Bronchial epithelial cell (primary cell): ENCODE results near the gene ALPL. TPM values are rescaled to one million over a fixed set of nuclear protein-coding genes. Genes with fewer than 3 reads are reported as not detected.
A peak's percentile ranks its signal among the peaks of the same experiment; 100 is the strongest.

ENCODE experiments used
- DNase-seq: peaks from one replicate; pipeline ENCODE4 v3.0.0-alpha.2; 2010; ENCODE audit warnings: low read depth
- FAIRE-seq: peaks from 2 replicates; lab custom pipeline; 2011; peaks lifted over from hg19 to GRCh38; lab: Jason Lieb, UNC
- H3K27me3 ChIP-seq: 2 replicates; pipeline ENCODE4 v1.5.1; 2011; ENCODE audit warnings: low read length; ENCODE audit not compliant: control insufficient read depth, insufficient read depth
- H3K36me3 ChIP-seq: 2 replicates; pipeline ENCODE4 v1.5.1; 2011; ENCODE audit warnings: low read length; ENCODE audit not compliant: control insufficient read depth, insufficient read depth
- H3K4me3 ChIP-seq: 2 replicates; pipeline ENCODE4 v1.5.1; 2011; ENCODE audit warnings: mild to moderate bottlenecking, low read depth, low read length, control low read depth
- CTCF ChIP-seq: IDR thresholded peaks from 2 replicates; pipeline ENCODE4 v1.5.1; 2011; ENCODE audit warnings: mild to moderate bottlenecking, moderate library complexity, low read length, control low read depth, inconsistent platforms; ENCODE audit not compliant: insufficient read depth, severe bottlenecking
- total RNA-seq: library from RNA; depleted of rRNA; stranded (reverse); fragments of >200 nt; gene quantifications from 2 replicates; pipeline ENCODE4 v1.2.1, GENCODE V29; 2014

The ALPL gene
- total RNA-seq, 1 donor from 2014 or later: not detected

GRCh38 chr1:21495225-21495820 is 13.9 kb upstream of the ALPL start:
- FAIRE-seq (peak; percentile 55), DNase-seq (no peak)
- Histone ChIP-seq H3K27me3 (no peaks in the 10 kb centered on the region), H3K4me3 (no peak overlapping the region), H3K36me3 (no peaks in the 10 kb centered on the region)
- TF ChIP-seq CTCF: no peak

GRCh38 chr1:21496063-21496462 is 13.2 kb upstream of the ALPL start:
- Histone ChIP-seq H3K4me3 (no peak overlapping the region), H3K27me3 (no peaks in the 10 kb centered on the region), H3K36me3 (no peaks in the 10 kb centered on the region)
- no peak for DNase-seq
- FAIRE-seq: no peak
- no peak for TF ChIP-seq CTCF

- H3K36me3 ChIP-seq: no peaks in the 10 kb centered on the region
- no peak for TF ChIP-seq CTCF
- no peak for DNase-seq
- no peak overlapping the region for H3K4me3 ChIP-seq
- no peaks in the 10 kb centered on the region for H3K27me3 ChIP-seq
- no peak for FAIRE-seq
These were observed 12.3 kb upstream of the ALPL start for GRCh38 chr1:21496886-21497285.

- FAIRE-seq (no peak), DNase-seq (no peak)
- Histone ChIP-seq H3K4me3 (no peak overlapping the region), H3K27me3 (no peaks in the 10 kb centered on the region), H3K36me3 (no peaks in the 10 kb centered on the region)
- TF ChIP-seq CTCF: no peak
These were observed 11.7 kb upstream of the ALPL start for GRCh38 chr1:21497466-21498061.

GRCh38 chr1:21499283-21499950 is 9.8 kb upstream of the ALPL start:
- H3K4me3 ChIP-seq: no peak overlapping the region
- no peak for TF ChIP-seq CTCF
- no peak for FAIRE-seq

More at GRCh38 chr1:21499283-21499950, 9.8 kb upstream of the ALPL start:
- DNase-seq: no peak
- Histone ChIP-seq H3K27me3 (no peaks in the 10 kb centered on the region), H3K36me3 (no peaks in the 10 kb centered on the region)
